NT2/D1 (cell line): ENCODE results near the gene RNPEPL1.
"Not testable (repeated sequence)": the region's sequence is repeated elsewhere in the genome, so short reads cannot be mapped to it uniquely, and the experiment has no call there.

ENCODE experiments used
- DNase-seq: peaks from one replicate; pipeline ENCODE4 v3.0.0-alpha.2; 2011; ENCODE audit warnings: low read depth, low spot score
- H3K27me3 ChIP-seq: 2 replicates; pipeline ENCODE4 v1.6.0; 2011; ENCODE audit warnings: mild to moderate bottlenecking; ENCODE audit not compliant: insufficient read length, insufficient read depth
- H3K36me3 ChIP-seq: 2 replicates; pipeline ENCODE4 v1.6.1; 2011; ENCODE audit warnings: mild to moderate bottlenecking, low read length, mixed read lengths; ENCODE audit not compliant: insufficient read depth, insufficient read length
- H3K4me1 ChIP-seq: 2 replicates; pipeline ENCODE4 v1.5.1; 2011; ENCODE audit not compliant: insufficient read depth, insufficient read length
- H3K4me3 ChIP-seq: 2 replicates; pipeline ENCODE4 v1.5.1; 2011; ENCODE audit warnings: low read depth; ENCODE audit not compliant: insufficient read length
- H3K9ac ChIP-seq: 2 replicates; pipeline ENCODE4 v1.6.0; 2011; ENCODE audit warnings: low read depth; ENCODE audit not compliant: insufficient read length
- H3K9me3 ChIP-seq: 2 replicates; pipeline ENCODE4 v1.5.1; 2011; ENCODE audit warnings: mild to moderate bottlenecking, low read length; ENCODE audit not compliant: insufficient read depth
- SUZ12 ChIP-seq: IDR thresholded peaks from 2 replicates; pipeline ENCODE4 v1.6.1; 2011; ENCODE audit not compliant: insufficient read length, insufficient read depth; ENCODE audit errors: extremely low read depth
- YY1 ChIP-seq: IDR thresholded peaks from 2 replicates; pipeline ENCODE4 v1.6.1; 2011; ENCODE audit not compliant: insufficient read length, insufficient read depth
- ZNF274 ChIP-seq: IDR thresholded peaks from 2 replicates; pipeline ENCODE4 v1.6.1; 2011; ENCODE audit warnings: mild to moderate bottlenecking, low read depth, low read length

RNPEPL1 gene, protein sequence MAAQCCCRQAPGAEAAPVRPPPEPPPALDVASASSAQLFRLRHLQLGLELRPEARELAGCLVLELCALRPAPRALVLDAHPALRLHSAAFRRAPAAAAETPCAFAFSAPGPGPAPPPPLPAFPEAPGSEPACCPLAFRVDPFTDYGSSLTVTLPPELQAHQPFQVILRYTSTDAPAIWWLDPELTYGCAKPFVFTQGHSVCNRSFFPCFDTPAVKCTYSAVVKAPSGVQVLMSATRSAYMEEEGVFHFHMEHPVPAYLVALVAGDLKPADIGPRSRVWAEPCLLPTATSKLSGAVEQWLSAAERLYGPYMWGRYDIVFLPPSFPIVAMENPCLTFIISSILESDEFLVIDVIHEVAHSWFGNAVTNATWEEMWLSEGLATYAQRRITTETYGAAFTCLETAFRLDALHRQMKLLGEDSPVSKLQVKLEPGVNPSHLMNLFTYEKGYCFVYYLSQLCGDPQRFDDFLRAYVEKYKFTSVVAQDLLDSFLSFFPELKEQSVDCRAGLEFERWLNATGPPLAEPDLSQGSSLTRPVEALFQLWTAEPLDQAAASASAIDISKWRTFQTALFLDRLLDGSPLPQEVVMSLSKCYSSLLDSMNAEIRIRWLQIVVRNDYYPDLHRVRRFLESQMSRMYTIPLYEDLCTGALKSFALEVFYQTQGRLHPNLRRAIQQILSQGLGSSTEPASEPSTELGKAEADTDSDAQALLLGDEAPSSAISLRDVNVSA

DNA sequence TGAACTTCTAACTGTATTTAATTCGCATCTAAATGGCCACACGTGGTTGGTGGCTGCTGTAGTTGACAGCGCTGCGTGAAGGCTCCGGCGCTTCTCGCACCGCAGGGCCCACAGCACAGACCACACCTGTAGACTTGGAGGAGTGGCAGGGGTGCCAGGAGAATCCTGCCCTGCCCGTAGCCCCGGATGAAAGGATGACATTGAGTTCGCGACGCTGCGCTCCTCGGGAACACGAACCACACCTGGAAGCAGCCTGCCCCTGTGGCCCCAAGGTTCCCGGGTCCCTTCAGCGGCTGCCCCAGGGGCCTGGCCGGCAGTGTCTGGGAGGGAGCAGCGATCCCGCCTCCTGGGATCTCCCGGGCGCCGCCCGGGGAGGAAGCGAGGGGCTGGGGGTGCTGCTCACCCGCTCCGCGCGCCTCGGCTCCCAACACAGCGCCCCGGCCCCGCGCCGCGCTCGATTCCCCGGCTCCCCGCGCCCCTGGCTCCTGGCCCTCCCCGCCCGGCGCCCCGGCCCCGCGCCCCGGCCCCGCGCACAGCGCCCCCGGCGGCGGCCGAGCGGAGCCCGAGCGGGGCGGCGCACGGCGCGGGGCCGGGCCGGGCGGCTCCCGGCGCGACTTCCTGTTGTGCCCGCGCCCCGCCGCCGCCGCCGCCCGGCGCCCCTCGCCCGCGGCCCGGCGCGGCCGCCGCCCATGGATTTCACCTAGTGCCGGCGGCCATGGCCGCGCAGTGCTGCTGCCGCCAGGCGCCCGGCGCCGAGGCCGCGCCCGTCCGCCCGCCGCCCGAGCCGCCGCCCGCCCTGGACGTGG, at the start of gene RNPEPL1:
RNPEPL1 (plus strand) TSS at position 613 of the 806 bp plus-strand sequence; CDS start at position 716, 103 bp downstream.
- no peak for DNase-seq
- H3K27me3 ChIP-seq, result peaks cover 29% of the 10 kb centered on the region
- H3K9ac ChIP-seq, result peak within 1 kb of the TSS; percentile 87
- TF ChIP-seq SUZ12 (no peak), ZNF274 (no peak), YY1 (no peak)
- peaks cover 43% of the 10 kb centered on the region for H3K4me1 ChIP-seq
- peak within 1 kb of the TSS; percentile 57 for H3K4me3 ChIP-seq
- peaks cover 8% of the 10 kb centered on the region for H3K36me3 ChIP-seq
- no peaks in the 10 kb centered on the region for H3K9me3 ChIP-seq

DNA sequence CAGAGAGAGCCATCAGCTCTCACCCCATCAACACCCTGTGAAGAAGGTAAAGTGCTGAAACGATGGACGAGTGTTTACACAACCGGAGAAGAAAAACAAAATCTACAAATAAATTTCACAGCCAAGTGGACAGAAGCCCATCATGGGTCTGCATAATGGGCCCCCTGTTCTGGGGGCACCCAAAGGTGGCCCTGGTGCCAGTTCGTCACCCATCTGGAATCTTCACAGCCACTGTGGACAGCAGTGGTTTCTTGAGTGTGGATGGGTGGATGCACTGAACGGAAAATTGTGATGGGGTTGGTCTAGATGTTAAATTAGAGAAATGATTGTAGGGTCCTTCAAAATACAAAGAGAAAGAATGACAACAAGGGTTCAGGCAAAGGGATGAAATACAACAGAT, 49.3 kb upstream of the RNPEPL1 start:
- H3K27me3 ChIP-seq, result no peaks in the 10 kb centered on the region
- H3K4me1 ChIP-seq, result peaks cover 3% of the 10 kb centered on the region
- no peak for TF ChIP-seq ZNF274
- no peak for TF ChIP-seq YY1
- no peak for TF ChIP-seq SUZ12
- DNase-seq, result no peak
- H3K4me3 ChIP-seq, result no peak overlapping the region
- no peak overlapping the region for H3K9ac ChIP-seq
- peaks cover 27% of the 10 kb centered on the region; the same call in 1 of the 2 replicates for H3K9me3 ChIP-seq
- H3K36me3 ChIP-seq, result peaks cover 43% of the 10 kb centered on the region

DNA sequence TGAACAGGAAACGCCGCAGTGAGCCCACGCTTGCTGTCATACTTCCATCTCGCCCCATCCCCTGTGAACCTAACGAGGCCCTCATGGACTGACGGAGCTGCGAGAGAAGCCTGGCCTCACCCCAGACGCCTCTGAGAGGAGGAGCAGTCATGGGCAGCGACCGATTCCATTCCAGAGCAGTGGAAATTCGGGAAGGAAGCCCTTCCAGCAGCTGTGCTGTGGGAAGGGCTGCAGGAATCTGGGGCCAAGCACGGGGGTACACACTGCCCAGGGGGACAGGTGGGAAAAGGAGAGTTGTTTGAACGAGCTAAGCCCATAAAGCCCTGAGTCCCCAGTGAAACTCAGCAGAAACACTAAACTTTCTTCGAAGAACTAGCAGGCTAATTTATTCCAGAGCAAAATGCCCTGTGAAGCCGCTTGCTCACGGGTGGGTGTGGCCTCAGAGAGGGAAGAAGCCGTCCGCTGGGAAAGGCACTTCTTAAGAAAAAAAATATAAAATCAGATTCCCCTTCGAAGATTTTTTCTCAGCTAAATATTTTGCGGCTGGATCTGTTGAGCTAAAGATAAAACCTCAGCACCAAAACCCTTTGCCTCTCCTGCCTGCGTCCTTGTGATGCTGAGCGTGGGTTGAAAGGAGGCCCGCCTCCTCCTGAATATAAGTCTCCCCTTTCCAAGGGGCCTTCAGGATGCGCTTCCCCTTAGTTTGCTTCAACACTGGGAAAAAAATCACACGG, 48.7 kb upstream of the RNPEPL1 start:
- H3K4me3 ChIP-seq, result no peak overlapping the region
- DNase-seq, result no peak
- H3K9ac ChIP-seq, result no peak overlapping the region
- H3K27me3 ChIP-seq, result no peaks in the 10 kb centered on the region
- H3K9me3 ChIP-seq, result peaks cover 33% of the 10 kb centered on the region; the same call in 1 of the 2 replicates
- TF ChIP-seq SUZ12, result no peak
- no peak for TF ChIP-seq YY1
- no peak for TF ChIP-seq ZNF274
- peaks cover 48% of the 10 kb centered on the region for H3K36me3 ChIP-seq
- peaks cover 3% of the 10 kb centered on the region for H3K4me1 ChIP-seq

DNA sequence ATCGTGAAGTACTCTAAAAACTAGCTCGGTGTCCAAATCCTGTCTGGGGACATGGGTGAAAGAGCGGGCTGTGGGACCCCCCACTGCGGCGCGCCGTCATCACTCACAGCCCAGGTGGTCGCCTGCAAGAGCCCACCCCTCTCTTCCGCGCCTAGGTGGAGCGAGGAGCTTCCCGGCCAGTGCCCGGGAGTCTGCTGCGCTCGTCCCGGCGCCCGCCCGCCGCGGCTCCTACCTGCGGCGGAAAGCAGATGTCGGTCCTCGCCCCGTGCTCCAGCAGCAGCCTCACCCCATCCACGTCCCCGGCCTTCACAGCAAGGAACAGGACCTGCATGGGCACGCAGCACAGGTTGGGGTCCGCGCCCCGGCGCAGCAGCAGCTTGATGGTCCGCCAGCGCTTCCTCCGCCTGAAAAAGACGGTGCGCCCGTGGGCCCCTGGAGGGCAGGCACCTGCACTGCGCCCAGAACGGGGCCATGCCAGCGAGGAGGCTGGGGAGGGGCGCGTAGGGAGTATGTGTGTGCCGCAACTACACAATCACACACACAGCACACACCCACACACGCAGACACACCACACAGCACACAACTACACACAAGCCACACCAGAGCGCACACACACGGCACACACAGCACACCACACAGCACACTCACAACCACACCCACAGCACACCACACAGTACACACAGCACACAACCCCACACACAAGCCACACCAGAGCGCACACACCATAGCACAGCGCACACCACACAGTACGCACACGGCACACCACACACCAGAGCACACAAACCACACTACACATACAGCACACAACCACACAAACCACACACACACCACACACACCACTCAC, 47.9 kb upstream of the RNPEPL1 start:
- DNase-seq, result no peak
- Histone ChIP-seq H3K27me3 (no peaks in the 10 kb centered on the region), H3K4me3 (no peak overlapping the region), H3K9me3 (peaks cover 41% of the 10 kb centered on the region), H3K4me1 (peaks cover 3% of the 10 kb centered on the region), H3K9ac (no peak overlapping the region), H3K36me3 (peaks cover 54% of the 10 kb centered on the region)
- TF ChIP-seq ZNF274 (no peak), YY1 (no peak), SUZ12 (no peak)

DNA sequence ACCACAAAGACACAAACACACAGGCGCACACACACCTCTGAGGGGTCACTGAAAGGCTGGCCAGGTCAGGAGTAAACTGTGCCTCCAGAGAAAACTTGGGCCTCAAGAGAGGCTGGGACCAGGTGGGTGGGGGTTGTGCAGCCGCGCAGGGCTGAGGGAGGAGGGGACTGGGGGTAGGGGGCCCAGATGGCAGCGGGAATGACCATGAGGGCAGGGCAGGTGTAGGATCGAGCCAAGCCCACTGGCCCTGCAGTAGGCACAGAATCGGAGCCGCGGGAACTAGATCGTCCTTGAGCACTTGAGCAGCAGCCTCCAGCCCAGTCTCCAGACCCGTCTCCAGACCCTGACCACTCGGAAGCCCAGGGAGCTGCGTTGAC, 47.3 kb upstream of the RNPEPL1 start:
- Histone ChIP-seq H3K9ac (no peak overlapping the region), H3K4me1 (peaks cover 3% of the 10 kb centered on the region), H3K4me3 (no peak overlapping the region), H3K9me3 (peaks cover 47% of the 10 kb centered on the region), H3K27me3 (no peaks in the 10 kb centered on the region), H3K36me3 (peaks cover 61% of the 10 kb centered on the region)
- no peak for TF ChIP-seq SUZ12
- DNase-seq, result no peak

DNA sequence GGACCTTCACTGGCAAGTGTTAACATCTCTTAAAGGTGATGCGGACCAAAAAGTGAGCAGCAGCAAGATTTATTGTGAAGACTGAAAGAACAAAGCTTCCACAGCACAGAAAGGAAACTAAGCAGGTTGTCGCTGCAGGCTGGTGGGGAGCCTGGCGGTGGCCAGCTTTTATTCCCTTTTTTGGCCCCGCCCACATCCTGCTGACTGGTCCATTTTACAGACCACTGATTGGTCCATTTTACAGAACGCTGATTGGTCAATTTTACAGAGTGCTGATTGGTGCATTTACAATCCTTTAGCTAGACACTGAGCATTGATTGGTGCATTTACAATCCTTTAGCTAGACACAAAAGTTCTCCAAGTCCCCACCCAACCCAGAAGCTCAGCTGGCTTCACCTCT, 46.4 kb upstream of the RNPEPL1 start:
- not testable (repeated sequence) for DNase-seq, H3K27me3 ChIP-seq, H3K4me1 ChIP-seq, H3K4me3 ChIP-seq, H3K9ac ChIP-seq
- Histone ChIP-seq H3K9me3 (peaks cover 55% of the 10 kb centered on the region), H3K36me3 (peaks cover 68% of the 10 kb centered on the region)
